HEK293 (cell line): ENCODE data around the gene POLR3E.

Experiments
- GFI1B ChIP-seq: fragments of 450-650 bp; formaldehyde crosslinking; IDR thresholded peaks from 2 replicates; pipeline ENCODE4 v1.5.1; 2016; ENCODE audit warnings: missing biosample characterization, missing genetic modification characterization
- ZNF174 ChIP-seq: fragments of 450-650 bp; formaldehyde crosslinking; IDR thresholded peaks from 2 replicates; pipeline ENCODE4 v1.5.0; 2017; ENCODE audit warnings: missing biosample characterization, mild to moderate bottlenecking, missing genetic modification characterization
- ZNF274 ChIP-seq, 2 experiments: fragments of 200-500 bp in 1 of 2; fragments of 450-650 bp in 1 of 2; sonication (Bioruptor generic) in 1 of 2; formaldehyde crosslinking in 1 of 2; IDR thresholded peaks; 2 replicates each; pipeline versions ENCODE4 v1.5.1 to v1.6.1; 2014 to 2016; ENCODE audit warnings: borderline replicate concordance in 1 of 2, inconsistent platforms in 1 of 2, low read length in 1 of 2, missing biosample characterization in 1 of 2, missing genetic modification characterization in 1 of 2
- TF ChIP-seq, protein P1 (sequence below): fragments of 450-650 bp; formaldehyde crosslinking; IDR thresholded peaks from 2 replicates; pipeline ENCODE4 v1.5.1; 2016; ENCODE audit warnings: missing biosample characterization, missing genetic modification characterization

GRCh38 chr16:22373662-22374310 lies 76.6 kb downstream of the POLR3E start:
- TF ChIP-seq, protein P1, sequence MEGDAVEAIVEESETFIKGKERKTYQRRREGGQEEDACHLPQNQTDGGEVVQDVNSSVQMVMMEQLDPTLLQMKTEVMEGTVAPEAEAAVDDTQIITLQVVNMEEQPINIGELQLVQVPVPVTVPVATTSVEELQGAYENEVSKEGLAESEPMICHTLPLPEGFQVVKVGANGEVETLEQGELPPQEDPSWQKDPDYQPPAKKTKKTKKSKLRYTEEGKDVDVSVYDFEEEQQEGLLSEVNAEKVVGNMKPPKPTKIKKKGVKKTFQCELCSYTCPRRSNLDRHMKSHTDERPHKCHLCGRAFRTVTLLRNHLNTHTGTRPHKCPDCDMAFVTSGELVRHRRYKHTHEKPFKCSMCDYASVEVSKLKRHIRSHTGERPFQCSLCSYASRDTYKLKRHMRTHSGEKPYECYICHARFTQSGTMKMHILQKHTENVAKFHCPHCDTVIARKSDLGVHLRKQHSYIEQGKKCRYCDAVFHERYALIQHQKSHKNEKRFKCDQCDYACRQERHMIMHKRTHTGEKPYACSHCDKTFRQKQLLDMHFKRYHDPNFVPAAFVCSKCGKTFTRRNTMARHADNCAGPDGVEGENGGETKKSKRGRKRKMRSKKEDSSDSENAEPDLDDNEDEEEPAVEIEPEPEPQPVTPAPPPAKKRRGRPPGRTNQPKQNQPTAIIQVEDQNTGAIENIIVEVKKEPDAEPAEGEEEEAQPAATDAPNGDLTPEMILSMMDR (tag by site-specific recombination), result peak; percentile 11; the same call in 1 of the 2 replicates
- TF ChIP-seq ZNF274 (IDR thresholded peaks at IDR 0.05; ENCODE audit: low read length) (no peak), ZNF274 (tag by site-specific recombination; IDR thresholded peaks at IDR 0.05; ENCODE audit: borderline replicate concordance) (no peak), GFI1B (no peak), ZNF174 (tag by site-specific recombination) (no peak)
